K562 (cell line): Measurements from ENCODE around the gene DHX38. TPM values are rescaled to one million over a fixed set of nuclear protein-coding genes. Genes with fewer than 3 reads are reported as not detected.

ENCODE experiments used
- ASH1L ChIP-seq: fragments of 450-650 bp; IDR thresholded peaks from 2 replicates; pipeline ENCODE4 v1.6.1; 2018; ENCODE audit warnings: borderline replicate concordance, mild to moderate bottlenecking, low read depth; ENCODE audit not compliant: partially characterized antibody
- CEBPB ChIP-seq: fragments of 450-650 bp; IDR thresholded peaks from 2 replicates; pipeline ENCODE4 v1.6.1; 2016; ENCODE audit warnings: missing genetic modification characterization, missing compliant biosample characterization
- CEBPG ChIP-seq, 3 experiments: fragments of 200-800 bp in 1 of 3; sonication (Bioruptor generic) in 1 of 3; sonication (generic) in 1 of 3; formaldehyde crosslinking in 1 of 3; IDR thresholded peaks in 2 of 3; conservative IDR thresholded peaks in 1 of 3; 2 replicates each; pipeline versions ENCODE4 v1.6.1 to v1.8.0; 2016 to 2022; ENCODE audit warnings: missing compliant biosample characterization in 2 of 3, missing genetic modification characterization in 2 of 3, mild to moderate bottlenecking in 1 of 3, missing genetic modification reagents in 1 of 3
- DACH1 ChIP-seq: fragments of 450-650 bp; IDR thresholded peaks from 2 replicates; pipeline ENCODE4 v1.6.1; 2018; ENCODE audit not compliant: partially characterized antibody
- DMBX1 ChIP-seq: fragments of 250-450 bp; sonication (Bioruptor Pico); IDR thresholded peaks from 2 replicates; pipeline ENCODE4 v1.8.0; 2022; ENCODE audit warnings: inconsistent platforms, mild to moderate bottlenecking, moderate library complexity, borderline replicate concordance
- EGR1 ChIP-seq: fragments of 450-650 bp; conservative IDR thresholded peaks from 2 replicates; pipeline ENCODE4 v1.6.1; 2017; ENCODE audit warnings: mild to moderate bottlenecking
- FOSL1 ChIP-seq: fragments of 200-800 bp; sonication (Bioruptor generic); conservative IDR thresholded peaks from 2 replicates; pipeline ENCODE4 v1.6.1; 2016; ENCODE audit warnings: missing genetic modification characterization, missing compliant biosample characterization
- HDAC8 ChIP-seq: fragments of 450-650 bp; IDR thresholded peaks from 2 replicates; pipeline ENCODE4 v1.6.1; 2016; ENCODE audit warnings: mild to moderate bottlenecking, missing genetic modification characterization, moderate library complexity, missing compliant biosample characterization
- KDM5B ChIP-seq: fragments of 200-600 bp; sonication (generic); IDR thresholded peaks from 2 replicates; pipeline ENCODE4 v1.6.1; 2012; ENCODE audit warnings: low read depth, mild to moderate bottlenecking, moderate library complexity, low read length, control low read depth, inconsistent platforms; ENCODE audit not compliant: insufficient replicate concordance
- MCM5 ChIP-seq: fragments of 450-650 bp; IDR thresholded peaks from 2 replicates; pipeline ENCODE4 v1.6.1; 2016; ENCODE audit warnings: low read depth
- NR3C1 ChIP-seq: sonication (generic); formaldehyde crosslinking; IDR thresholded peaks from 2 replicates; pipeline ENCODE4 v1.8.1; 2022; ENCODE audit warnings: missing genetic modification reagents
- PBX2 ChIP-seq, 2 experiments: IDR thresholded peaks in 1 of 2; conservative IDR thresholded peaks in 1 of 2; 2 replicates each; pipeline ENCODE4 v1.6.1; 2016; ENCODE audit warnings: low read depth in 2 of 2, mild to moderate bottlenecking in 1 of 2, missing compliant biosample characterization in 1 of 2, missing genetic modification characterization in 1 of 2, moderate library complexity in 1 of 2
- PHF8 ChIP-seq: fragments of 200-600 bp; sonication (generic); IDR thresholded peaks from 2 replicates; pipeline ENCODE4 v1.6.1; 2012; ENCODE audit warnings: mixed run types, mild to moderate bottlenecking, inconsistent platforms, low read length, moderate library complexity, borderline replicate concordance
- ZNF224 ChIP-seq: sonication (generic); formaldehyde crosslinking; IDR thresholded peaks from 2 replicates; pipeline ENCODE4 v1.8.0; 2022; ENCODE audit warnings: mild to moderate bottlenecking, missing genetic modification reagents
- ZNF511 ChIP-seq: sonication (generic); formaldehyde crosslinking; IDR thresholded peaks from 2 replicates; pipeline ENCODE4 v1.8.0; 2022; ENCODE audit warnings: mild to moderate bottlenecking, missing genetic modification reagents
- ZNF778 ChIP-seq: fragments of 450-650 bp; formaldehyde crosslinking; IDR thresholded peaks from 2 replicates; pipeline ENCODE4 v1.4.0; 2020; ENCODE audit warnings: mild to moderate bottlenecking, moderate library complexity
- polyA plus RNA-seq, 8 experiments: library from polyadenylated mRNA; depleted of rRNA in 4 of 8; stranded (reverse) in 5 of 8; unstranded in 3 of 8; fragments of >200 nt; fragmentation: Nextera tagmentation in 2 of 8; fragmentation: Illumina TruSeq in 1 of 8; extraction: Ambion mirVana in 2 of 8; extraction: Trizol in 1 of 8; gene quantifications; 2 replicates each; pipeline versions ENCODE4 v1.2.1 to v1.2.3, GENCODE V29; 2011 to 2014; ENCODE audit warnings: inconsistent platforms in 1 of 8, missing spikeins in 1 of 8
- total RNA-seq, 7 experiments: library from RNA; depleted of rRNA in 6 of 7; stranded (reverse); fragments of >200 nt in 6 of 7; fragmentation: Illumina TruSeq in 2 of 7; extraction: Trizol in 2 of 7; gene quantifications; 2 replicates each; pipeline versions ENCODE4 v1.2.1 to v1.2.3, GENCODE V29; 2011 to 2021; ENCODE audit warnings: low replicate concordance in 1 of 7
- TF ChIP-seq, protein P1 (sequence below): IDR thresholded peaks from 2 replicates; pipeline ENCODE4 v1.6.1; 2011; ENCODE audit warnings: borderline replicate concordance, low read depth, mild to moderate bottlenecking, moderate library complexity, low read length; ENCODE audit not compliant: insufficient read depth, poor library complexity, severe bottlenecking
- TF ChIP-seq, protein P2 (sequence below): sonication (generic); formaldehyde crosslinking; IDR thresholded peaks from 2 replicates; pipeline ENCODE4 v1.8.1; 2023; ENCODE audit warnings: mild to moderate bottlenecking, missing genetic modification reagents

The DHX38 gene
- total and polyA plus RNA-seq, 9 of the 15 experiments (the other 6 are each of a cell fraction or from before 2014, with no cell fraction given) = 2.8 to 76.8 (median 40.8) TPM

DNA sequence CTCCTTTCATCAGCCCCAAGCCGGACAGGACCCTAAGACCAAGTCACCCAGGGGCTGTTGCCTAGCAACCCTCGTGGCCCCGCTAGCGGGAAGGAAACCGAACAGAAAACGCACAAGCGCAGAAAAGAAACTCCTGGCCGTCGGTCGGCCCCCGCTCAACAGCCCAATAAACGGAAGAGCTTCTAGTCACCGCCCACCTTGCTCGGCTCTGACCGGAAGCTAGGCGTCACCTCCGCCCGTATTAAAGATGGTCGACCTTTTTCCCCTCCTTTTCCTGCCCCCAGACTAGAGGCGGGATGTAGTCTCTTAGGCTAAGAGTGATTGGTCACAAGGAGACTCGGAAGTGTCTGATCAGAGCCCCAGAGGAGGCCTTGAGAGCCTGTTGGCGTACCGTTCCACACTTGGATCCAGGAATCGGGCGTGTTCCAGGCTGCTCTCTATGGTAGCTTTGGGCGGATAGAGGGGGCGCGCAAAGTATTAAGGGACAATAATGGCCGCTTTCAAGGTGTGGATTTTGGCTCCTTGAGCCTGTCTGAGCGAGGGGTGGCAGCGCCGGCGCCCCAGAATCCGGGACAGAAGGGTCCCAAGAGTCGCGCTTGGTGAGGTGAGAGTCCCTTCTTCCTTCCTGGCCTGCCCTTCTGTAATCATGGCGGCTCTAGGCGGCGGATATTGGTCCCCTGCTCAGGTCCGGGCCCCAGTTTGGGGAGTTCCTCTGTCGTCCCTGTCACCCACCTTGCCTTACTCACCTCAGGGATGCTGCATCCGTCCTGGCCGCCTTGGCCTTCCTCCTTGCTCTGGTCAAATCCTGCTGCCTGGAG lies at the start of gene DHX38, which contains the start of gene TXNL4B (continued):
- TF ChIP-seq ASH1L = peak; percentile 90
- TF ChIP-seq, protein P1, sequence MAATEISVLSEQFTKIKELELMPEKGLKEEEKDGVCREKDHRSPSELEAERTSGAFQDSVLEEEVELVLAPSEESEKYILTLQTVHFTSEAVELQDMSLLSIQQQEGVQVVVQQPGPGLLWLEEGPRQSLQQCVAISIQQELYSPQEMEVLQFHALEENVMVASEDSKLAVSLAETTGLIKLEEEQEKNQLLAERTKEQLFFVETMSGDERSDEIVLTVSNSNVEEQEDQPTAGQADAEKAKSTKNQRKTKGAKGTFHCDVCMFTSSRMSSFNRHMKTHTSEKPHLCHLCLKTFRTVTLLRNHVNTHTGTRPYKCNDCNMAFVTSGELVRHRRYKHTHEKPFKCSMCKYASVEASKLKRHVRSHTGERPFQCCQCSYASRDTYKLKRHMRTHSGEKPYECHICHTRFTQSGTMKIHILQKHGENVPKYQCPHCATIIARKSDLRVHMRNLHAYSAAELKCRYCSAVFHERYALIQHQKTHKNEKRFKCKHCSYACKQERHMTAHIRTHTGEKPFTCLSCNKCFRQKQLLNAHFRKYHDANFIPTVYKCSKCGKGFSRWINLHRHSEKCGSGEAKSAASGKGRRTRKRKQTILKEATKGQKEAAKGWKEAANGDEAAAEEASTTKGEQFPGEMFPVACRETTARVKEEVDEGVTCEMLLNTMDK = no peak
- no peak for TF ChIP-seq DACH1
- no peak for TF ChIP-seq FOSL1
- no peak for TF ChIP-seq CEBPG (CRISPR knock-in tag; IDR thresholded peaks at IDR 0.05)
- no peak for TF ChIP-seq CEBPG (tag; conservative IDR thresholded peaks at IDR 0.05 in 1 of 2, IDR thresholded peaks at IDR 0.05 in 1 of 2)
- peak; percentile 90; the same call in 1 of the 2 replicates for TF ChIP-seq PHF8
- peak; percentile 89 for TF ChIP-seq KDM5B
- TF ChIP-seq ZNF778 (CRISPR knock-in tag) = no peak
- TF ChIP-seq, protein P2, sequence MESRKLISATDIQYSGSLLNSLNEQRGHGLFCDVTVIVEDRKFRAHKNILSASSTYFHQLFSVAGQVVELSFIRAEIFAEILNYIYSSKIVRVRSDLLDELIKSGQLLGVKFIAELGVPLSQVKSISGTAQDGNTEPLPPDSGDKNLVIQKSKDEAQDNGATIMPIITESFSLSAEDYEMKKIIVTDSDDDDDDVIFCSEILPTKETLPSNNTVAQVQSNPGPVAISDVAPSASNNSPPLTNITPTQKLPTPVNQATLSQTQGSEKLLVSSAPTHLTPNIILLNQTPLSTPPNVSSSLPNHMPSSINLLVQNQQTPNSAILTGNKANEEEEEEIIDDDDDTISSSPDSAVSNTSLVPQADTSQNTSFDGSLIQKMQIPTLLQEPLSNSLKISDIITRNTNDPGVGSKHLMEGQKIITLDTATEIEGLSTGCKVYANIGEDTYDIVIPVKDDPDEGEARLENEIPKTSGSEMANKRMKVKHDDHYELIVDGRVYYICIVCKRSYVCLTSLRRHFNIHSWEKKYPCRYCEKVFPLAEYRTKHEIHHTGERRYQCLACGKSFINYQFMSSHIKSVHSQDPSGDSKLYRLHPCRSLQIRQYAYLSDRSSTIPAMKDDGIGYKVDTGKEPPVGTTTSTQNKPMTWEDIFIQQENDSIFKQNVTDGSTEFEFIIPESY (CRISPR knock-in tag) = 0 out of 2 replicates have a peak, but pooled peaks have one; percentile 4
- TF ChIP-seq NR3C1 (CRISPR knock-in tag) = no peak
- no peak for TF ChIP-seq HDAC8 (tag)
- no peak for TF ChIP-seq CEBPB (tag)
- TF ChIP-seq ZNF511 (CRISPR knock-in tag) = peak; percentile 62; the same call in 1 of the 2 replicates
- no peak for TF ChIP-seq MCM5
- TF ChIP-seq ZNF224 (CRISPR knock-in tag) = no peak
- TF ChIP-seq PBX2 (CRISPR knock-in tag; IDR thresholded peaks at IDR 0.05; ENCODE audit: low read depth) = no peak
- peak; percentile 70 for TF ChIP-seq PBX2 (tag; conservative IDR thresholded peaks at IDR 0.05; ENCODE audit: low read depth)
- 0 out of 2 replicates have a peak, but pooled peaks have one; percentile 38 for TF ChIP-seq DMBX1 (CRISPR knock-in tag)
- TF ChIP-seq EGR1 = peak; percentile 68
